GM23338 (cell line): ENCODE data around the gene STRN3. TPM values are rescaled to one million over a fixed set of nuclear protein-coding genes. Genes with fewer than 3 reads are reported as not detected.

Experiments used
- ATAC-seq: fragments of 200-7000 bp; cut with Tn5 transposase; 3 replicates; pipeline ENCODE4 v1.9.1; 2020
- DNase-seq: peaks from one replicate; pipeline ENCODE4 v3.0.0-alpha.2; 2015; ENCODE audit warnings: low spot score
- H2AFZ ChIP-seq: fragments of 200-600 bp; sonication (generic); 2 replicates; pipeline ENCODE4 v1.8.0; 2016; ENCODE audit warnings: antibody characterized with exemption, mild to moderate bottlenecking, moderate library complexity
- H3F3A ChIP-seq: fragments of 200-600 bp; sonication (generic); replicated peaks from 2 replicates; pipeline ENCODE4 v1.8.0; 2017; ENCODE audit warnings: antibody characterized with exemption, mixed run types, low read depth
- H3K27ac ChIP-seq: fragments of 200-600 bp; sonication (generic); 2 replicates; pipeline ENCODE4 v1.6.1; 2016; ENCODE audit warnings: low read depth
- H3K27me3 ChIP-seq: fragments of 200-600 bp; sonication (generic); 2 replicates; pipeline ENCODE4 v1.8.0; 2016; ENCODE audit warnings: mild to moderate bottlenecking, mixed run types, moderate library complexity; ENCODE audit not compliant: insufficient read depth
- H3K36me3 ChIP-seq: fragments of 200-600 bp; sonication (generic); 2 replicates; pipeline ENCODE4 v1.8.0; 2016; ENCODE audit warnings: mild to moderate bottlenecking; ENCODE audit not compliant: insufficient read depth
- H3K4me1 ChIP-seq: fragments of 200-600 bp; sonication (generic); 2 replicates; pipeline ENCODE4 v1.8.0; 2016; ENCODE audit warnings: mild to moderate bottlenecking, moderate library complexity; ENCODE audit not compliant: insufficient read depth
- H3K4me2 ChIP-seq: fragments of 200-600 bp; sonication (generic); 2 replicates; pipeline ENCODE4 v1.7.1; 2017; ENCODE audit warnings: mixed run types
- H3K4me3 ChIP-seq: fragments of 200-600 bp; sonication (generic); 2 replicates; pipeline ENCODE4 v1.6.1; 2016; ENCODE audit warnings: mixed run types
- H3K79me2 ChIP-seq: fragments of 200-600 bp; sonication (generic); replicated peaks from 2 replicates; pipeline ENCODE4 v1.8.0; 2017; ENCODE audit warnings: mild to moderate bottlenecking; ENCODE audit not compliant: insufficient read depth
- H3K9me2 ChIP-seq: fragments of 200-600 bp; sonication (generic); 2 replicates; pipeline ENCODE4 v1.8.0; 2017; ENCODE audit not compliant: insufficient read depth
- H4K20me1 ChIP-seq: fragments of 200-600 bp; sonication (generic); replicated peaks from 2 replicates; pipeline ENCODE4 v1.8.0; 2017; ENCODE audit warnings: mild to moderate bottlenecking; ENCODE audit not compliant: insufficient read depth
- H3K27ac Mint-ChIP-seq: 2 replicates; pipeline ENCODE4 v1.8.0; 2020; ENCODE audit warnings: inconsistent platforms, mild to moderate bottlenecking, moderate library complexity, mixed read lengths
- H3K27me3 Mint-ChIP-seq: 3 replicates; pipeline ENCODE4 v1.8.0; 2022; ENCODE audit warnings: low read depth, mild to moderate bottlenecking, moderate library complexity, mixed read lengths, inconsistent platforms; ENCODE audit not compliant: insufficient read depth, poor library complexity
- H3K36me3 Mint-ChIP-seq: 3 replicates; pipeline ENCODE4 v1.8.0; 2021; ENCODE audit warnings: low read depth, mild to moderate bottlenecking, inconsistent platforms, moderate library complexity, mixed read lengths
- H3K4me1 Mint-ChIP-seq: 3 replicates; pipeline ENCODE4 v1.8.0; 2020; ENCODE audit warnings: mild to moderate bottlenecking, inconsistent platforms, mixed read lengths
- H3K4me3 Mint-ChIP-seq: 3 replicates; pipeline ENCODE4 v1.8.0; 2021; ENCODE audit warnings: moderate library complexity, mild to moderate bottlenecking, inconsistent platforms, mixed read lengths
- H3K9me3 Mint-ChIP-seq: 3 replicates; pipeline ENCODE4 v1.8.0; 2020; ENCODE audit warnings: moderate library complexity, mild to moderate bottlenecking, inconsistent platforms, mixed read lengths
- CREB1 ChIP-seq: fragments of 250-450 bp; sonication (Bioruptor Pico); IDR thresholded peaks from 2 replicates; pipeline ENCODE4 v1.5.0; 2020; ENCODE audit warnings: low read depth, mild to moderate bottlenecking, moderate library complexity
- CTCF ChIP-seq, 2 experiments: fragments of 200-600 bp in 1 of 2; sonication (generic) in 1 of 2; conservative IDR thresholded peaks; 2 replicates each; pipeline versions ENCODE4 v1.5.1 to v1.6.1; 2016 to 2017; ENCODE audit warnings: antibody characterized with exemption in 2 of 2, low read depth in 2 of 2, mild to moderate bottlenecking in 2 of 2, moderate library complexity in 1 of 2
- ETS1 ChIP-seq: IDR thresholded peaks from 2 replicates; pipeline ENCODE4 v1.6.1; 2016; ENCODE audit warnings: antibody characterized with exemption
- EZH2 ChIP-seq: fragments of 200-600 bp; sonication (generic); IDR thresholded peaks from one replicate; pipeline ENCODE4 v1.8.0; 2017; ENCODE audit warnings: antibody characterized with exemption, mild to moderate bottlenecking, low read depth; ENCODE audit not compliant: unreplicated experiment
- EZH2phosphoT487 ChIP-seq: fragments of 200-600 bp; sonication (generic); IDR thresholded peaks from one replicate; pipeline ENCODE4 v1.8.1; 2018; ENCODE audit warnings: antibody characterized with exemption; ENCODE audit not compliant: unreplicated experiment
- JUNB ChIP-seq: IDR thresholded peaks from one replicate; pipeline ENCODE4 v1.6.1; 2016; ENCODE audit warnings: antibody characterized with exemption; ENCODE audit not compliant: unreplicated experiment
- NANOG ChIP-seq: IDR thresholded peaks from 2 replicates; pipeline ENCODE4 v1.6.1; 2016; ENCODE audit warnings: antibody characterized with exemption, borderline replicate concordance
- POLR2AphosphoS5 ChIP-seq: IDR thresholded peaks from 2 replicates; pipeline ENCODE4 v1.6.1; 2016; ENCODE audit warnings: antibody characterized with exemption, low read depth
- REST ChIP-seq: IDR thresholded peaks from one replicate; pipeline ENCODE4 v1.6.1; 2018; ENCODE audit warnings: antibody characterized with exemption; ENCODE audit not compliant: unreplicated experiment
- STAT1 ChIP-seq: IDR thresholded peaks from one replicate; pipeline ENCODE4 v1.6.1; 2016; ENCODE audit warnings: antibody characterized with exemption; ENCODE audit not compliant: unreplicated experiment
- ZNF114 ChIP-seq: fragments of 250-450 bp; sonication (Bioruptor Pico); IDR thresholded peaks from 2 replicates; pipeline ENCODE4 v1.5.0; 2020; ENCODE audit warnings: mild to moderate bottlenecking, moderate library complexity
- ZNF331 ChIP-seq: fragments of 250-450 bp; sonication (Bioruptor Pico); IDR thresholded peaks from 2 replicates; pipeline ENCODE4 v1.5.0; 2020; ENCODE audit warnings: low read depth, mild to moderate bottlenecking, moderate library complexity
- ZNF462 ChIP-seq: fragments of 250-450 bp; sonication (Bioruptor Pico); IDR thresholded peaks from 2 replicates; pipeline ENCODE4 v1.5.0; 2020; ENCODE audit warnings: mild to moderate bottlenecking, moderate library complexity
- polyA plus RNA-seq: library from polyadenylated mRNA; unstranded; fragments of >200 nt; fragmentation: Nextera tagmentation; extraction: Ambion mirVana; gene quantifications from 2 replicates; pipeline ENCODE4 v1.2.1, GENCODE V29; 2016
- total RNA-seq: library from RNA; depleted of rRNA; stranded (reverse); fragments of >200 nt; shearing (Covaris generic); gene quantifications from 2 replicates; pipeline ENCODE4 v1.2.3, GENCODE V29; 2014

STRN3 gene
- total and polyA plus RNA-seq, 2 experiments from 2014 or later = 35.0 to 40.6 TPM

GRCh38 chr14:30982533-30982932 lies 43.6 kb downstream of the STRN3 start:
- Histone ChIP-seq H3K36me3 (no peaks in the 10 kb centered on the region), H4K20me1 (peaks cover 29% of the 10 kb centered on the region), H3K9me2 (no peaks in the 10 kb centered on the region), H3K27ac (no peak overlapping the region; the same call in 1 of the 2 replicates), H3K79me2 (peaks cover 97% of the 10 kb centered on the region), H3K4me1 (no peaks in the 10 kb centered on the region), H2AFZ (no peak overlapping the region), H3K4me2 (no peak overlapping the region), H3K27me3 (no peaks in the 10 kb centered on the region), H3K4me3 (no peak overlapping the region), H3F3A (no peaks in the 10 kb centered on the region)
- Mint-ChIP-seq H3K9me3 (no peaks in the 10 kb centered on the region), H3K27ac (no peak overlapping the region), H3K36me3 (peaks cover 6% of the 10 kb centered on the region; the same call in 2 of the 3 replicates), H3K4me1 (no peaks in the 10 kb centered on the region), H3K4me3 (no peak overlapping the region), H3K27me3 (peaks cover 5% of the 10 kb centered on the region)
- no peak for DNase-seq
- TF ChIP-seq POLR2AphosphoS5 (no peak), EZH2phosphoT487 (no peak), JUNB (no peak), CTCF (conservative IDR thresholded peaks at IDR 0.05; ENCODE audit: low read depth in 2 of 2) (no peak), NANOG (no peak), ZNF462 (CRISPR knock-in tag) (no peak), ETS1 (no peak), ZNF331 (CRISPR knock-in tag) (no peak), REST (no peak), EZH2 (no peak), ZNF114 (no peak), CREB1 (CRISPR knock-in tag) (no peak), STAT1 (no peak)
- no peak for ATAC-seq
